Measurements from ENCODE around the gene INHA.
A peak's percentile ranks its signal among the peaks of the same experiment; 100 is the strongest.

Gene INHA

GRCh38 chr2:219540784-219541504 lies 31.2 kb upstream of the INHA start:
- DNase-seq = no peak

GRCh38 chr2:219541611-219542180 lies 30.4 kb upstream of the INHA start:
- peak in 1 of 2 experiments; percentile 70 for DNase-seq

- DNase-seq = peak in 1 of 2 experiments; percentile 57
Observed at GRCh38 chr2:219542931-219543595, 29.0 kb upstream of the INHA start.

GRCh38 chr2:219543596-219544358 lies 28.3 kb upstream of the INHA start, which contains the start of the genes CHPF and TMEM198:
Gene CHPF, minus strand, starts transcription at chr2:219543809. Its CDS starts 271 bp downstream, at chr2:219543538.
Gene TMEM198, plus strand, starts transcription at chr2:219544028. Its CDS starts 700 bp downstream, at chr2:219544728.
- peak; percentile 88 to 92 for DNase-seq

- no peak for DNase-seq
Observed at GRCh38 chr2:219544567-219544966, 27.5 kb upstream of the INHA start.

- DNase-seq = no peak
Observed at GRCh38 chr2:219545295-219545942, 26.7 kb upstream of the INHA start.

- DNase-seq = no peak
Observed at GRCh38 chr2:219545943-219546352, 26.2 kb upstream of the INHA start.

GRCh38 chr2:219547621-219548020 lies 24.5 kb upstream of the INHA start:
- DNase-seq = no peak

- DNase-seq = no peak
Observed at GRCh38 chr2:219548990-219549389, 23.1 kb upstream of the INHA start.

- DNase-seq = no peak
Observed at GRCh38 chr2:219549619-219550018, 22.5 kb upstream of the INHA start.

GRCh38 chr2:219551441-219552381 lies 20.4 kb upstream of the INHA start:
- DNase-seq = peak in 1 of 2 experiments; percentile 34

GRCh38 chr2:219552382-219553167 lies 19.5 kb upstream of the INHA start:
- peak; percentile 36 to 74 for DNase-seq

- DNase-seq = no peak
Observed at GRCh38 chr2:219553168-219553417, 19.0 kb upstream of the INHA start.

GRCh38 chr2:219553463-219553963 lies 18.6 kb upstream of the INHA start:
- no peak for DNase-seq

GRCh38 chr2:219554350-219554749 lies 17.8 kb upstream of the INHA start:
- DNase-seq = no peak

- no peak for DNase-seq
Observed at GRCh38 chr2:219555956-219556355, 16.2 kb upstream of the INHA start.

- DNase-seq = no peak
Observed at GRCh38 chr2:219556413-219556812, 15.7 kb upstream of the INHA start.

- DNase-seq = no peak
Observed at GRCh38 chr2:219557320-219557719, 14.8 kb upstream of the INHA start.

- no peak for DNase-seq
Observed at GRCh38 chr2:219557791-219558785, 14.0 kb upstream of the INHA start.

Measured in SW 1271 (cell line).